ENCODE measurements around the gene NRXN3. TPM values are rescaled to one million over a fixed set of nuclear protein-coding genes. Genes with fewer than 3 reads are reported as not detected.

NRXN3 gene
- total and polyA plus RNA-seq, 4 donors = 0.07 to 1.2 (median 0.23) TPM

GRCh38 chr14:79040790-79041189 lies 870.6 kb downstream of the NRXN3 start:
- Histone ChIP-seq H3K4me3 (ENCODE audit: low read depth in 1 of 3, low read length in 3 of 3) (no peak overlapping the region), H3K4me1 (ENCODE audit: control insufficient read depth in 4 of 4, insufficient read depth in 4 of 4, low read length in 3 of 4) (no peaks in the 10 kb centered on the region), H3K36me3 (ENCODE audit: control insufficient read depth in 4 of 4, insufficient read depth in 3 of 4, low read depth in 1 of 4, low read length in 3 of 4) (no peaks in the 10 kb centered on the region), H3K9me3 (ENCODE audit: control insufficient read depth in 4 of 4, low read length in 3 of 4) (peaks cover 0 to 5% (median 1%) of the 10 kb centered on the region in 4 donors), H3K27me3 (ENCODE audit: control insufficient read depth in 4 of 4, insufficient read depth in 4 of 4, low read length in 3 of 4) (peaks cover 0 to 9% (median 0%) of the 10 kb centered on the region in 4 donors), H3K9ac (ENCODE audit: low read depth in 1 of 2, low read length in 2 of 2) (no peak overlapping the region), H3K27ac (ENCODE audit: low read depth in 1 of 2, low read length in 2 of 2) (no peak overlapping the region)
- WGBS = 100% methylated on average over 1 of the region's 1 CpG
- DNase-seq (ENCODE audit: low spot score) = no peak
- TF ChIP-seq GABPA (IDR thresholded peaks at IDR 0.05 in 1 of 2, conservative IDR thresholded peaks at IDR 0.05 in 1 of 2) (no peak), ZBTB33 (IDR thresholded peaks at IDR 0.05) (no peak), TAF1 (conservative IDR thresholded peaks at IDR 0.05) (no peak), EGR1 (IDR thresholded peaks at IDR 0.05; ENCODE audit: low read depth in 2 of 2) (no peak), JUND (IDR thresholded peaks at IDR 0.05) (no peak), HNF4A (conservative IDR thresholded peaks at IDR 0.05) (no peak), RXRA (IDR thresholded peaks at IDR 0.05) (no peak), FOXA2 (IDR thresholded peaks at IDR 0.05) (no peak), FOXA1 (IDR thresholded peaks at IDR 0.05) (no peak), YY1 (IDR thresholded peaks at IDR 0.05) (no peak), NR2F2 (IDR thresholded peaks at IDR 0.05) (no peak), HNF4G (IDR thresholded peaks at IDR 0.05) (no peak), ATF3 (IDR thresholded peaks at IDR 0.05) (no peak), MAX (IDR thresholded peaks at IDR 0.05) (no peak), RAD21 (IDR thresholded peaks at IDR 0.05) (no peak), CTCF (IDR thresholded peaks at IDR 0.05; ENCODE audit: low read depth, low read length, missing input control) (no peak)

GRCh38 chr14:79043194-79043889 lies 873.2 kb downstream of the NRXN3 start:
- Histone ChIP-seq H3K4me3 (ENCODE audit: low read depth in 1 of 3, low read length in 3 of 3) (no peak overlapping the region), H3K36me3 (ENCODE audit: control insufficient read depth in 4 of 4, insufficient read depth in 3 of 4, low read depth in 1 of 4, low read length in 3 of 4) (no peaks in the 10 kb centered on the region), H3K9me3 (ENCODE audit: control insufficient read depth in 4 of 4, low read length in 3 of 4) (peaks cover 0 to 5% (median 1%) of the 10 kb centered on the region in 4 donors), H3K9ac (ENCODE audit: low read depth in 1 of 2, low read length in 2 of 2) (no peak overlapping the region), H3K27me3 (ENCODE audit: control insufficient read depth in 4 of 4, insufficient read depth in 4 of 4, low read length in 3 of 4) (peaks cover 0 to 5% (median 0%) of the 10 kb centered on the region in 4 donors), H3K27ac (ENCODE audit: low read depth in 1 of 2, low read length in 2 of 2) (no peak overlapping the region), H3K4me1 (ENCODE audit: control insufficient read depth in 4 of 4, insufficient read depth in 4 of 4, low read length in 3 of 4) (no peaks in the 10 kb centered on the region)
- WGBS = 81% methylated on average over 7 of the region's 7 CpGs
- no peak for DNase-seq (ENCODE audit: low spot score)
- TF ChIP-seq FOXA1 (IDR thresholded peaks at IDR 0.05) (no peak), EGR1 (IDR thresholded peaks at IDR 0.05; ENCODE audit: low read depth in 2 of 2) (no peak), HNF4G (IDR thresholded peaks at IDR 0.05) (no peak), ATF3 (IDR thresholded peaks at IDR 0.05) (no peak), CTCF (IDR thresholded peaks at IDR 0.05; ENCODE audit: low read depth, low read length, missing input control) (no peak), GABPA (IDR thresholded peaks at IDR 0.05 in 1 of 2, conservative IDR thresholded peaks at IDR 0.05 in 1 of 2) (no peak), JUND (IDR thresholded peaks at IDR 0.05) (no peak)
